Measurements from ENCODE around the gene CTDSPL.

DNA sequence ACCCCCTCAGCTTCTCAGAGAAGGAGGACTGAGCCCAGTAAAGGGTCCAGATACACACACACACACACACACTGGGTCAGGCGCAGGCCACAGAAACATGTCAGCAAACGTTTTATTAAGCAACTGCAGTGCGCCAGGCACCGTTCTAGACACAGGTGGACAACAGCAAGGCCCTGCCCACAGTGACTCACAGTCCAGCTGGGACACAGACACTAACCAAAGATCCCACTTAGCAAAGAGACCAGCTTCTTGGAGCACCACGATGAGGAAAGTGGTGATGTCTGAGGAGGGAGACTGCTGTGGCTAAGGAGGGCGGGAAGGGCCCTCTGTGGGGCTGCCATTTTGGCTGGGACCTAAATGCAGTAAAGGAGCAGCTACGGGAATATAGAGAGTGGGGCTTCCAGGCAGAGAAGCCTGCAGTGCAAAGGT, 126.1 kb downstream of the CTDSPL start:
- TF ChIP-seq, protein P1, sequence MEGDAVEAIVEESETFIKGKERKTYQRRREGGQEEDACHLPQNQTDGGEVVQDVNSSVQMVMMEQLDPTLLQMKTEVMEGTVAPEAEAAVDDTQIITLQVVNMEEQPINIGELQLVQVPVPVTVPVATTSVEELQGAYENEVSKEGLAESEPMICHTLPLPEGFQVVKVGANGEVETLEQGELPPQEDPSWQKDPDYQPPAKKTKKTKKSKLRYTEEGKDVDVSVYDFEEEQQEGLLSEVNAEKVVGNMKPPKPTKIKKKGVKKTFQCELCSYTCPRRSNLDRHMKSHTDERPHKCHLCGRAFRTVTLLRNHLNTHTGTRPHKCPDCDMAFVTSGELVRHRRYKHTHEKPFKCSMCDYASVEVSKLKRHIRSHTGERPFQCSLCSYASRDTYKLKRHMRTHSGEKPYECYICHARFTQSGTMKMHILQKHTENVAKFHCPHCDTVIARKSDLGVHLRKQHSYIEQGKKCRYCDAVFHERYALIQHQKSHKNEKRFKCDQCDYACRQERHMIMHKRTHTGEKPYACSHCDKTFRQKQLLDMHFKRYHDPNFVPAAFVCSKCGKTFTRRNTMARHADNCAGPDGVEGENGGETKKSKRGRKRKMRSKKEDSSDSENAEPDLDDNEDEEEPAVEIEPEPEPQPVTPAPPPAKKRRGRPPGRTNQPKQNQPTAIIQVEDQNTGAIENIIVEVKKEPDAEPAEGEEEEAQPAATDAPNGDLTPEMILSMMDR (IDR thresholded peaks at IDR 0.05; ENCODE audit: low read depth, low read length, missing input control) = no peak
- TF ChIP-seq TAF1 (conservative IDR thresholded peaks at IDR 0.05) = no peak
- TF ChIP-seq RAD21 (IDR thresholded peaks at IDR 0.05) = no peak
- TF ChIP-seq YY1 (IDR thresholded peaks at IDR 0.05) = no peak
- no peak for TF ChIP-seq HNF4G (IDR thresholded peaks at IDR 0.05)
- TF ChIP-seq, protein P2, sequence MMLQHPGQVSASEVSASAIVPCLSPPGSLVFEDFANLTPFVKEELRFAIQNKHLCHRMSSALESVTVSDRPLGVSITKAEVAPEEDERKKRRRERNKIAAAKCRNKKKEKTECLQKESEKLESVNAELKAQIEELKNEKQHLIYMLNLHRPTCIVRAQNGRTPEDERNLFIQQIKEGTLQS (IDR thresholded peaks at IDR 0.05) = no peak
- TF ChIP-seq, protein P3, sequence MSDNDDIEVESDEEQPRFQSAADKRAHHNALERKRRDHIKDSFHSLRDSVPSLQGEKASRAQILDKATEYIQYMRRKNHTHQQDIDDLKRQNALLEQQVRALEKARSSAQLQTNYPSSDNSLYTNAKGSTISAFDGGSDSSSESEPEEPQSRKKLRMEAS (IDR thresholded peaks at IDR 0.05) = no peak
- TF ChIP-seq GABPA (IDR thresholded peaks at IDR 0.05 in 1 of 2, conservative IDR thresholded peaks at IDR 0.05 in 1 of 2) = no peak
- TF ChIP-seq, protein P4, sequence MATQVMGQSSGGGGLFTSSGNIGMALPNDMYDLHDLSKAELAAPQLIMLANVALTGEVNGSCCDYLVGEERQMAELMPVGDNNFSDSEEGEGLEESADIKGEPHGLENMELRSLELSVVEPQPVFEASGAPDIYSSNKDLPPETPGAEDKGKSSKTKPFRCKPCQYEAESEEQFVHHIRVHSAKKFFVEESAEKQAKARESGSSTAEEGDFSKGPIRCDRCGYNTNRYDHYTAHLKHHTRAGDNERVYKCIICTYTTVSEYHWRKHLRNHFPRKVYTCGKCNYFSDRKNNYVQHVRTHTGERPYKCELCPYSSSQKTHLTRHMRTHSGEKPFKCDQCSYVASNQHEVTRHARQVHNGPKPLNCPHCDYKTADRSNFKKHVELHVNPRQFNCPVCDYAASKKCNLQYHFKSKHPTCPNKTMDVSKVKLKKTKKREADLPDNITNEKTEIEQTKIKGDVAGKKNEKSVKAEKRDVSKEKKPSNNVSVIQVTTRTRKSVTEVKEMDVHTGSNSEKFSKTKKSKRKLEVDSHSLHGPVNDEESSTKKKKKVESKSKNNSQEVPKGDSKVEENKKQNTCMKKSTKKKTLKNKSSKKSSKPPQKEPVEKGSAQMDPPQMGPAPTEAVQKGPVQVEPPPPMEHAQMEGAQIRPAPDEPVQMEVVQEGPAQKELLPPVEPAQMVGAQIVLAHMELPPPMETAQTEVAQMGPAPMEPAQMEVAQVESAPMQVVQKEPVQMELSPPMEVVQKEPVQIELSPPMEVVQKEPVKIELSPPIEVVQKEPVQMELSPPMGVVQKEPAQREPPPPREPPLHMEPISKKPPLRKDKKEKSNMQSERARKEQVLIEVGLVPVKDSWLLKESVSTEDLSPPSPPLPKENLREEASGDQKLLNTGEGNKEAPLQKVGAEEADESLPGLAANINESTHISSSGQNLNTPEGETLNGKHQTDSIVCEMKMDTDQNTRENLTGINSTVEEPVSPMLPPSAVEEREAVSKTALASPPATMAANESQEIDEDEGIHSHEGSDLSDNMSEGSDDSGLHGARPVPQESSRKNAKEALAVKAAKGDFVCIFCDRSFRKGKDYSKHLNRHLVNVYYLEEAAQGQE (IDR thresholded peaks at IDR 0.05) = no peak
- no peak for TF ChIP-seq JUND (IDR thresholded peaks at IDR 0.05)
- no peak for TF ChIP-seq FOXA1 (IDR thresholded peaks at IDR 0.05)
- no peak for TF ChIP-seq SP1 (IDR thresholded peaks at IDR 0.05)
